Measurements from ENCODE around the gene PPP1R1B. TPM values are rescaled to one million over a fixed set of nuclear protein-coding genes. Genes with fewer than 3 reads are reported as not detected.
A peak's percentile ranks its signal among the peaks of the same experiment; 100 is the strongest.

Gene PPP1R1B
- total and polyA plus RNA-seq, 2 donors from 2014 or later, result 22.9 to 31.1 TPM

DNA sequence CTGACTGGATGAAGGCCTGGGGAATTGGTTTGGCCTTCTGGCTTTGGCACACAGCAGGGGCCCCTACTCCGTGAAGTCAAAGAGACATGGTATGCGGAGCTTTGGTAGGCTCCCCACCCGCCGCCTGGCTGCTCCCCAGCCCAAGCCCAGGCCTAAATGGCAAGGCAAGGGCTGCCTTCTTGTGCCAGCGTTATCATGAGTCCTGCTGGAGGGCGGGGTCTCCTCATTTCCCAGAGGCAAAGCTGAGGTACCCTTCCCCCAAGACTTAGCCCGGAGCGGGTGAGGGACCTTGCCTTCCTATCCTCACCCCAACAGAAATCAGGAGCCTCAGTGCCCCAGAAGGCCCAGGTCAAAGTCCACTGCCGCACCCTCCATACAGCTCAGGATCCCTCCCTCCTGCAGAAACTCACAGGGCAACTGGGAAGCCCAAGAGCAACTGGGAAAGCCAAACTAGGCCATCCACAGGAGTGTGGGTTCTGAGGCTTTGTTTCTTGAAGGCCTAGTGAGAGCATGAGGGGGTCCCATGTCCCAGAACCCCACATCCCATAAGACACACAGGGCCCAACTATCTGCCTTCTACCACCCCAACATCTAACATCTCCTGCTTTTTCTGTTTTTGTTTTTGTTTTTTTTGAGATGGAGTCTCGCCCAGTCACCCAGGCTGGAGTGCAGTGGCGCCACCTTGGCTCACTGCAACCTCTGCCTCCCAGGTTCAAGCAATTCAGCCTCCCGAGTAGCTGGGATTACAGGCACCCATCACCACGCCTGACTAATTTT is 51.8 kb downstream of the PPP1R1B start:
- peaks cover 0 to 5% (median 2%) of the 10 kb centered on the region in 3 donors for H3K36me3 ChIP-seq (ENCODE audit: control insufficient read depth in 2 of 3, insufficient read depth in 3 of 3, low read length in 3 of 3)
- FAIRE-seq, result no peak
- TF ChIP-seq, protein P1, sequence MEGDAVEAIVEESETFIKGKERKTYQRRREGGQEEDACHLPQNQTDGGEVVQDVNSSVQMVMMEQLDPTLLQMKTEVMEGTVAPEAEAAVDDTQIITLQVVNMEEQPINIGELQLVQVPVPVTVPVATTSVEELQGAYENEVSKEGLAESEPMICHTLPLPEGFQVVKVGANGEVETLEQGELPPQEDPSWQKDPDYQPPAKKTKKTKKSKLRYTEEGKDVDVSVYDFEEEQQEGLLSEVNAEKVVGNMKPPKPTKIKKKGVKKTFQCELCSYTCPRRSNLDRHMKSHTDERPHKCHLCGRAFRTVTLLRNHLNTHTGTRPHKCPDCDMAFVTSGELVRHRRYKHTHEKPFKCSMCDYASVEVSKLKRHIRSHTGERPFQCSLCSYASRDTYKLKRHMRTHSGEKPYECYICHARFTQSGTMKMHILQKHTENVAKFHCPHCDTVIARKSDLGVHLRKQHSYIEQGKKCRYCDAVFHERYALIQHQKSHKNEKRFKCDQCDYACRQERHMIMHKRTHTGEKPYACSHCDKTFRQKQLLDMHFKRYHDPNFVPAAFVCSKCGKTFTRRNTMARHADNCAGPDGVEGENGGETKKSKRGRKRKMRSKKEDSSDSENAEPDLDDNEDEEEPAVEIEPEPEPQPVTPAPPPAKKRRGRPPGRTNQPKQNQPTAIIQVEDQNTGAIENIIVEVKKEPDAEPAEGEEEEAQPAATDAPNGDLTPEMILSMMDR (IDR thresholded peaks at IDR 0.05; ENCODE audit: borderline replicate concordance, extremely low read depth, insufficient read depth), result no peak
- no peak overlapping the region for H3K9ac ChIP-seq (ENCODE audit: low read length in 3 of 3)
- intact Hi-C loops (cut with DNase I), result no loop called here
- DNase-seq, result peak in 2 of 5 donors; percentile 43 to 66
- peaks cover 0 to 47% (median 32%) of the 10 kb centered on the region in 3 donors for H3K4me1 ChIP-seq (ENCODE audit: control insufficient read depth in 2 of 3, insufficient read depth in 2 of 3, low read depth in 1 of 3, low read length in 3 of 3)
- H3K4me3 ChIP-seq (ENCODE audit: low read length in 3 of 3), result no peak overlapping the region
- H3K9me3 ChIP-seq (ENCODE audit: control insufficient read depth in 2 of 3, insufficient read depth in 1 of 3, low read length in 3 of 3), result no peaks in the 10 kb centered on the region
- peak overlapping the region; percentile 70 to 91 for H3K27ac ChIP-seq (ENCODE audit: low read depth in 2 of 2, low read length in 2 of 2)
- H3K27me3 ChIP-seq (ENCODE audit: control insufficient read depth, insufficient read depth, low read length), result no peaks in the 10 kb centered on the region

DNA sequence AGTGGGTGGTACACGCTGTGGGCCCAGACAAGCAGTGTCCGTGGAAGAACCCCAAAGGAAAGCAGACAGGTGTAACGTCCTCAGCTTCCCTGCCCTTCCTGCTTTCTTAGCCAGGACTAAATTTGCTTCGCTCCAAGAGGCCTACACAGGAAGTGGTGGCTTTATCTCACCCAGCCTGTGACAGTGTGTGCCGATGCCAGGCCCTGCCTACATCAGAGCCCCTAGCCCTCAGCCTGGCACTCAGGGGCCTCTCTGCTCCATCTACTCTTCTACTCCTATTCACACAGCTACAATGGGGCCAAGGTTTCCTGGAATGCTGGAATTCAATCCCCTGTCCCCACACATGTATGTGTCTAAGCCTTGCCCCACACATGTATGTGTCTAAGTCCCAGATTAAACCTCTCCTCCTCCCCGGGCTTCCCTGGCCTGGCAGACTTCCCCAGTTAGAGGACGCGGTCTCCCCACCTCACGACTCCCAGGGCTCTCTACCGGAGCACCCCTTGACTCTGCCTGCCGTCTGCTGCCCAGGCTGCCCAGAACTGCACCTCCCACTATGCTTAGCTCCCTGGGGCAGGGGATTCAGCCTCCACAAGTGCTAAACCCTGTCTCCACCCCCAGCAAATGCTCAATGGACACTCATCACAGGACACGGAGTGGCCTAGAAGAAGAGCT is 52.9 kb downstream of the PPP1R1B start:
- peak overlapping the region in 1 of 3 donors; percentile 55 for H3K9ac ChIP-seq (ENCODE audit: low read length in 3 of 3)
- TF ChIP-seq, protein P1 (IDR thresholded peaks at IDR 0.05; ENCODE audit: borderline replicate concordance, extremely low read depth, insufficient read depth), result no peak
- FAIRE-seq (no peak), DNase-seq (peak in 1 of 5 donors; percentile 52)
- no peaks in the 10 kb centered on the region for H3K27me3 ChIP-seq (ENCODE audit: control insufficient read depth, insufficient read depth, low read length)
- H3K4me3 ChIP-seq (ENCODE audit: low read length in 3 of 3), result no peak overlapping the region
- H3K9me3 ChIP-seq (ENCODE audit: control insufficient read depth in 2 of 3, insufficient read depth in 1 of 3, low read length in 3 of 3), result no peaks in the 10 kb centered on the region
- peaks cover 0 to 5% (median 2%) of the 10 kb centered on the region in 3 donors for H3K36me3 ChIP-seq (ENCODE audit: control insufficient read depth in 2 of 3, insufficient read depth in 3 of 3, low read length in 3 of 3)
- intact Hi-C loops (cut with DNase I), result no loop called here
- peaks cover 0 to 42% (median 28%) of the 10 kb centered on the region in 3 donors for H3K4me1 ChIP-seq (ENCODE audit: control insufficient read depth in 2 of 3, insufficient read depth in 2 of 3, low read depth in 1 of 3, low read length in 3 of 3)
- H3K27ac ChIP-seq (ENCODE audit: low read depth in 2 of 2, low read length in 2 of 2), result peak overlapping the region; percentile 48 to 67

DNA sequence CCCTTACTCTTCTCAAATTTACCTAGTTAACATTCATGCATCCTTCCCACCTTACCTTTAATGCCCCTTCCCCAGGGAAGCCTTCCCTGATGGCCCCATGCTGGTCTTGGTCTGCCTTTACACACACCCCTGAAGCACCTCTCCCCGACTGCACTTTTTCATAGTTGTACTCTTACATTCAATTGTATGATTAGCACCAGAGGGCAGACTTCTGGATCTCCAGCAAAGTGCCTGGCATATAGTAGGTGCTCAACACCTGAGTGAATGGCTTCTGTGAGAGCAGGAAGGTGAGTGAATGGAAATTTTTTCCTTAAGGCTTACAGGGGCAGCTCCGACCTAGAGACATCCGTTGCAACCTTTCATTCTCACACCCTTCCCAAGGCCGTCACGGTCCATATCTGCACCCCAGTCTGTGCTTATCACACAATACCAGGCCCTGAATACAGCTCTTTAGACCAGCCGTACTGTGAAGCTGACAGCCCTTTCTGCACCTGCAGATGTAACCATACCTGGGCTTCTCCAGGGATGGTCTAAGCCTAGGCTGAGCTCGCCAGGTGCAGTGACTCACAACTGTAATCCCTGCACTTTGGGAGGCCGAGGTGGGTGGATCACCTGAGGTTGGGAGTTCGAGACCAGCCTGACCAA is 56.7 kb downstream of the PPP1R1B start:
- FAIRE-seq (no peak), DNase-seq (peak in 1 of 5 donors; percentile 31)
- Histone ChIP-seq H3K27ac (ENCODE audit: low read depth in 2 of 2, low read length in 2 of 2) (no peak overlapping the region), H3K9ac (ENCODE audit: low read length in 3 of 3) (no peak overlapping the region), H3K36me3 (ENCODE audit: control insufficient read depth in 2 of 3, insufficient read depth in 3 of 3, low read length in 3 of 3) (peaks cover 0 to 5% (median 2%) of the 10 kb centered on the region in 3 donors), H3K9me3 (ENCODE audit: control insufficient read depth in 2 of 3, insufficient read depth in 1 of 3, low read length in 3 of 3) (no peaks in the 10 kb centered on the region), H3K4me1 (ENCODE audit: control insufficient read depth in 2 of 3, insufficient read depth in 2 of 3, low read depth in 1 of 3, low read length in 3 of 3) (peaks cover 0 to 18% (median 14%) of the 10 kb centered on the region in 3 donors), H3K4me3 (ENCODE audit: low read length in 3 of 3) (no peak overlapping the region), H3K27me3 (ENCODE audit: control insufficient read depth, insufficient read depth, low read length) (no peaks in the 10 kb centered on the region)
- intact Hi-C loops (cut with DNase I), result no loop called here
- TF ChIP-seq, protein P1 (IDR thresholded peaks at IDR 0.05; ENCODE audit: borderline replicate concordance, extremely low read depth, insufficient read depth), result no peak
